ENCODE results near the gene FIGNL2. TPM values are rescaled to one million over a fixed set of nuclear protein-coding genes. Genes with fewer than 3 reads are reported as not detected.

FIGNL2 gene
- total and polyA plus RNA-seq, 2 of the 13 experiments (the other 11 are each of a cell fraction or from before 2014, with no cell fraction given) = 0.82 to 1.00 TPM

GRCh38 chr12:51896236-51896635 is 47.7 kb upstream of the FIGNL2 start (continued):
- no peak for TF ChIP-seq ZNF883 (CRISPR knock-in tag; IDR thresholded peaks at IDR 0.05; ENCODE audit: not compliant biosample characterization)

GRCh38 chr12:51895378-51896135 is 47.0 kb upstream of the FIGNL2 start:
- ChIA-PET POLR2A (interaction anchor here (1.3 kb wide), 1 partner anchor 10 kb away, joined by 4 read pairs; no protein-coding TSS in a partner anchor), CTCF (ENCODE audit: low intra/inter-chr PET ratio, low total read pairs) (interaction anchor here (2.2 kb wide), 1 partner anchor 85 kb away, joined by 16 read pairs; no protein-coding TSS in a partner anchor)
- Histone ChIP-seq H3K27ac (ENCODE audit: extremely low read length, insufficient read depth, low read length) (no peak overlapping the region), H3K9ac (ENCODE audit: insufficient read depth, low read depth, low read length) (no peak overlapping the region), H3K36me3 (replicated peaks in 1 of 2; ENCODE audit: control insufficient read depth in 1 of 2, insufficient read depth in 2 of 2, low read length in 2 of 2) (no peaks in the 10 kb centered on the region), H4K20me1 (ENCODE audit: insufficient read depth, low read length) (no peaks in the 10 kb centered on the region), H3K4me2 (ENCODE audit: low read depth, low read length) (0 out of 2 replicates have a peak overlapping the region, but pooled peaks have one; percentile 50), H3K27me3 (ENCODE audit: control insufficient read depth in 1 of 2, insufficient read depth in 2 of 2, low read length in 2 of 2) (peaks cover 2 to 30% of the 10 kb centered on the region in 2 experiments; a peak in 4 of 5 replicates), H3K9me3 (ENCODE audit: low read length) (no peaks in the 10 kb centered on the region), H3K79me2 (ENCODE audit: insufficient read depth, low read length) (no peaks in the 10 kb centered on the region), H3K4me3 (replicated peaks in 1 of 3; ENCODE audit: insufficient read depth in 1 of 3, low read depth in 2 of 3, low read length in 3 of 3) (no peak overlapping the region), H3K4me1 (ENCODE audit: insufficient read depth, low read length) (peaks cover 11% of the 10 kb centered on the region; the same call in 1 of the 2 replicates), H2AFZ (ENCODE audit: low read length) (no peak overlapping the region)
- FAIRE-seq = no peak
- 45% methylated on average over 7 of the region's 8 CpGs for WGBS (ENCODE audit: low lambda C conversion rate)
- in situ Hi-C loops (cut with HindIII; ENCODE audit: extremely low pct_ligation_motif_present, low pct_unique_long_range_greater_than_20kb) = loop anchor here (10.0 kb wide), 1 partner anchor 89 kb away; no protein-coding TSS in a partner anchor
- BruUV-seq (replicated peaks) = no TSS peak
- intact Hi-C loops (cut with micrococcal nuclease; ENCODE audit: unreplicated experiment) = loop anchor here (1.0 kb wide), 1 partner anchor 85 kb away; no protein-coding TSS in a partner anchor
- no peak for DNase-seq (ENCODE audit: low spot score)
- no peak; the same call in 2 of the 3 replicates for ATAC-seq
- no peak for TF ChIP-seq ZNF784 (CRISPR knock-in tag; IDR thresholded peaks at IDR 0.05; ENCODE audit: borderline replicate concordance)
- TF ChIP-seq ZNF501 (CRISPR knock-in tag; IDR thresholded peaks at IDR 0.05) = no peak
- TF ChIP-seq ZGPAT (CRISPR knock-in tag; IDR thresholded peaks at IDR 0.05) = no peak
- TF ChIP-seq EED (CRISPR knock-in tag; IDR thresholded peaks at IDR 0.05) = no peak
- TF ChIP-seq POLR2AphosphoS2 (IDR thresholded peaks at IDR 0.05; ENCODE audit: low read depth, low read length) = no peak

Data from HepG2 (cell line).